Measurements from ENCODE around the gene GNG4. TPM values are rescaled to one million over a fixed set of nuclear protein-coding genes. Genes with fewer than 3 reads are reported as not detected.

The GNG4 gene
- total RNA-seq, 1 experiment from 2014 or later = 3.5 TPM

GRCh38 chr1:235500971-235501540 lies 148.5 kb downstream of the GNG4 start:
- no peak overlapping the region for H3K4me3 ChIP-seq (ENCODE audit: low read depth, low read length)
- H3K36me3 ChIP-seq (ENCODE audit: control insufficient read depth, insufficient read depth, low read length) = no peaks in the 10 kb centered on the region
- H3K27me3 ChIP-seq (replicated peaks; ENCODE audit: control insufficient read depth, insufficient read depth, low read length) = no peaks in the 10 kb centered on the region
- POLR2A ChIA-PET = no interaction called here
- Mint-ChIP-seq H3K27ac (ENCODE audit: unreplicated experiment) (no peak overlapping the region), H3K27me3 (ENCODE audit: insufficient read depth, unreplicated experiment) (no peaks in the 10 kb centered on the region), H3K4me1 (ENCODE audit: low read depth, unreplicated experiment) (peaks cover 9% of the 10 kb centered on the region), H3K9me3 (ENCODE audit: unreplicated experiment) (no peaks in the 10 kb centered on the region), H3K4me3 (ENCODE audit: unreplicated experiment) (no peak overlapping the region), H3K36me3 (ENCODE audit: insufficient read depth, unreplicated experiment) (peaks cover 17% of the 10 kb centered on the region)
- CTCF ChIA-PET = no interaction called here
- no peak for DNase-seq
- no peaks in the 10 kb centered on the region for H3K9me3 ChIP-seq
- intact Hi-C loops (cut with micrococcal nuclease; ENCODE audit: unreplicated experiment) = loop anchor here (10.0 kb wide), 3 partner anchors 364 to 886 kb away; partner anchors contain the start of genes IRF2BP2, LYST and TOMM20
- H3K4me1 ChIP-seq = peaks cover 17% of the 10 kb centered on the region
- BruUV-seq (replicated peaks) = no TSS peak
- TF ChIP-seq CTCF (IDR thresholded peaks at IDR 0.05; ENCODE audit: insufficient read depth in 1 of 2, low read depth in 1 of 2, low read length in 1 of 2, severe bottlenecking in 1 of 2, unreplicated experiment in 1 of 2) = no peak

Other genes starting within 250 kb of the GNG4 start
- gene B3GALNT2, start 145.3 kb downstream of the GNG4 start, total RNA-seq (2022) = 35.5 and 35.9 TPM in 2 replicates
- gene LYST, start 217.1 kb upstream of the GNG4 start, total RNA-seq (2022) = 3.6 and 5.6 TPM in 2 replicates